DMS153 (cell line): ENCODE measurements around the gene MLXIP.
"Not testable (repeated sequence)": the region's sequence is repeated elsewhere in the genome, so short reads cannot be mapped to it uniquely, and the experiment has no call there.

Experiments
- DNase-seq: peaks from one replicate; lab custom pipeline; 2025; lab: John Stamatoyannopoulos, UW

MLXIP gene, protein sequence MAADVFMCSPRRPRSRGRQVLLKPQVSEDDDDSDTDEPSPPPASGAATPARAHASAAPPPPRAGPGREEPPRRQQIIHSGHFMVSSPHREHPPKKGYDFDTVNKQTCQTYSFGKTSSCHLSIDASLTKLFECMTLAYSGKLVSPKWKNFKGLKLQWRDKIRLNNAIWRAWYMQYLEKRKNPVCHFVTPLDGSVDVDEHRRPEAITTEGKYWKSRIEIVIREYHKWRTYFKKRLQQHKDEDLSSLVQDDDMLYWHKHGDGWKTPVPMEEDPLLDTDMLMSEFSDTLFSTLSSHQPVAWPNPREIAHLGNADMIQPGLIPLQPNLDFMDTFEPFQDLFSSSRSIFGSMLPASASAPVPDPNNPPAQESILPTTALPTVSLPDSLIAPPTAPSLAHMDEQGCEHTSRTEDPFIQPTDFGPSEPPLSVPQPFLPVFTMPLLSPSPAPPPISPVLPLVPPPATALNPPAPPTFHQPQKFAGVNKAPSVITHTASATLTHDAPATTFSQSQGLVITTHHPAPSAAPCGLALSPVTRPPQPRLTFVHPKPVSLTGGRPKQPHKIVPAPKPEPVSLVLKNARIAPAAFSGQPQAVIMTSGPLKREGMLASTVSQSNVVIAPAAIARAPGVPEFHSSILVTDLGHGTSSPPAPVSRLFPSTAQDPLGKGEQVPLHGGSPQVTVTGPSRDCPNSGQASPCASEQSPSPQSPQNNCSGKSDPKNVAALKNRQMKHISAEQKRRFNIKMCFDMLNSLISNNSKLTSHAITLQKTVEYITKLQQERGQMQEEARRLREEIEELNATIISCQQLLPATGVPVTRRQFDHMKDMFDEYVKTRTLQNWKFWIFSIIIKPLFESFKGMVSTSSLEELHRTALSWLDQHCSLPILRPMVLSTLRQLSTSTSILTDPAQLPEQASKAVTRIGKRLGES

DNA sequence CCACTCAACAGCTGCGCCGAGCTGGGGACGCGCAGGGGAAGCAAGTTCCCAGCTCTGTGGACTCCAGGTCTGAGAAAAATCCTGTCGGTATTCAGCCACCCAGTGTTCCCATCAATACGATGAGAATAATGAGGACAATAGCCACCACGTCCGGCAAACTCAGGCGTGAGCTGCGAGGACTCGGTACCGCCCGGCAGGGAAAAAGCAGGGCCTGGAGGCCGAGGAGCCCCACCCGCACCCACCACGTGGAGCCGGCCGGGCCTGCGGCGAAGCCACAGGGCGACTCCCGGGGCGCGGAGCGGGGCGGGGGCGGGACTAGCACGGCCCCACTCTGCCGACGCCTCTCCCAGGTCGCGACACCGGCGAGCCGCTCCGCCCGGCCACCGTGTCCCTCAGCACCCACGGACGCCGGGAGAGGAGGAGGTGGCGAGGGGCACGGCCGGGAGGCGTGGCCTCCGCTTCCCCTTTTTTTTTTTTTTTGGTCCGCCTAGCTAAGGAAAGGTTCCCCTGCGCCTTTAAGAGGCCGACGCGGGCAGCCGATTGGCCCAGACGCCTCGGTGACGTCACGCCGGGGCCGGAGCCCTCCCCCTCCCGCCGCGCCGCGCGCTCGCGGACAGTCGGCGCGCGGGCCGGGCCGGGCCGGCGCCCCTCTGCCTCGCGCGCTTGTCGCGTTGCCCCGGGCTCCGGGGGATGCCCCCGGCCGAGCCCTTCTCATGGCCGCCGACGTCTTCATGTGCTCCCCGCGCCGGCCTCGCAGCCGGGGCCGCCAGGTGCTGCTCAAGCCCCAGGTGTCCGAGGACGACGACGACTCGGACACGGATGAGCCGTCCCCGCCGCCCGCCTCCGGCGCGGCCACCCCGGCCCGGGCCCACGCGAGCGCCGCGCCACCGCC, at the start of gene MLXIP:
Gene MLXIP (plus strand): TSS at position 616 of the 892 bp plus-strand sequence. CDS start 98 bp downstream, at position 714.
- peak; percentile 90 for DNase-seq

DNA sequence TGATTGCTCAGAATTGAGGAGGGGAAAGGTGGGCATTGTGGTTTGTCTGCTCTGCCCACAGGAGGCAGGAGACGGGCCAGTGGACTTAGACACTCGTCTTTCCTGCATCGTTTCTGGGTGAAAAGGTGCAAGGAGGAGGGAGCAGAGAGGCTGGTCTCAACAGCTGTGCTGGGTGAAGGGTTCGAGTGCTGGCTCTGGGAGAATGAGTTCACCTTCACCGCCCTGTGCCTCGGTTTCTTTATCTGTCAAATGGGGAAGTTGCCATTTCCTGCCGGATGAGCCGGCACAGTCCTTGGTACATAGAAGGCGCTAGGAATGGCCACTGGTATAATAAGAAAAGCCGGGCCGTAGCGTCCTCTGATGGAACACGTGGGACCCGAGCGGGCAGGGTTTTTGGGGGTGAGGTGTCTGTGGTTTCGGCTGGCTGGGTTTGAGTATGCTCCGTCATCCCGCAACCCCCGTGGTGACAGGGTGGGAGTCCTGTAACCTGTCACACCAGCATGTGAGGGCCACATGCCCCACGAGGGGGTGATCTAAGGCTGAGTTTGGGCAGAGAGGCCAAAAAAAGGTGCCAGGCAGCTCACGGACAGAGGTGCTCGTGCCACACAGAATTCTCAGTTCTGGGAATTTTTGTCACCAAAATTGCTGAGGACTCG, 49.5 kb upstream of the MLXIP start:
- DNase-seq = no peak

DNA sequence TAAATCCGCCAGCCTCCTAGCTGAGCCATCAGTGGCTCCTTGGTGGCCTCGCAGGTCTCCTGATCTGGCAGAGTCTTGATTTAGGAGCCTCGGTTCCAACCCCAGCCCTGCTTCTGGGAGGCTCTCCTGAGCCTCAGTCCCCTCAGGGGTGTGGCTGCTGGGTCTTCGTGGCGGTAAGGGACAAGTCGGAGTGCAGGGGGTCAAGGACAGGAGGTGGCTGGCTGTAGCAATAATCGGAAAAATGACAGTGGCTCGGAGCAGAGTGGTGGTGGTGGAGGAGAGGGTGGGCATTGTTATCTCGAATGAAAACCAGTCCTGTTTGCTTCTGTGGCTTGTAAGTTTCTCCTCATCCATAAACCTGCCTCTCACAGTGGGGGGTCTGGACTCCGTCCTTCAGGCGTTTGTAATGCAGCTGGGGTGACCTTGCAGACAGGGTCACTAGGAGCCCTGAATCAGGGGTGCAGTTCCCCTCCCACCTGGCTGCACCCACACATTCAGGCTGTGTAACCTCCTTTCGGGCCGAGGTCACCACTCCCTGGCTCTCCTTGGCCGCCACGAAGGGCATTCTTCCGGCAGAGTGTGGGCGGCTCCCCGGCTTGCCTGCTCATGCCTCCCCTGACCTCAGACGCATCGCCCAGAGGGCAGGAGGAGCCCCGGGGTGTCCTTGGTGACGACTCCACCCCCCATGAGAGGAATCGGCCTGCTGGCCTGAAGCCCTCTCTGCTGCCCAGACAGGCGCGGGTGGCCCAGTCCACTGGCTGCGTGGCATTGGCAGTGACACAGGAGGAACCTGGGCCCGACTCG, 48.7 kb upstream of the MLXIP start:
- no peak for DNase-seq

DNA sequence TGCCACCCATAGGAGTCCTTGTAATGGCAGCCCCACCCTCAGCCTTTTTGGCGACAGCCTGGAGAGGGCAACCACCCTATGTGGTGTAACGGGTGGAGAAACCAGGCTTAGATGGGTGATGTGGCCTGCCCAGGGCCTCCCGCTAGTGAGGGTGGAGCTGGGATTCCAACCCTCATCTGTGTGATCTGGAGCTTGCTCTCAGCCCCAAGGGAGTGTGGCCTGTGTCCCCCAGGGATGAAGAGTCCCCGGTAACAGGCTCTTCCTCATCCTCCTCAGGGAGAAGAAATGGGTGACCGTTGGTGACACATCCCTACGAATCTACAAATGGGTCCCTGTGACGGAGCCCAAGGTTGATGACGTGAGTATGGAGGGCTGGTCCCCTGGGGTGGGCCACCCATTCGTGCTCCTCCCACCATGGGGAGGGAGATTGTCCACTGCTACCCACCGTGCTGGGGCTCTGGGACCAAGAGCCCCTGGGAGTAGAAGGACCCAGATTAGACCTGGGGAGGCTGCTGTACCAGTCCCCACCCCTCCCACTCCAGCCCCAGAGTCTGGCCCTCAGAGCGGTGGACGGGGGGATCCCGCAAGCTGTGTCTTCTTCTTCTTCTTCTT, 48.0 kb upstream of the MLXIP start:
- DNase-seq = no peak

DNA sequence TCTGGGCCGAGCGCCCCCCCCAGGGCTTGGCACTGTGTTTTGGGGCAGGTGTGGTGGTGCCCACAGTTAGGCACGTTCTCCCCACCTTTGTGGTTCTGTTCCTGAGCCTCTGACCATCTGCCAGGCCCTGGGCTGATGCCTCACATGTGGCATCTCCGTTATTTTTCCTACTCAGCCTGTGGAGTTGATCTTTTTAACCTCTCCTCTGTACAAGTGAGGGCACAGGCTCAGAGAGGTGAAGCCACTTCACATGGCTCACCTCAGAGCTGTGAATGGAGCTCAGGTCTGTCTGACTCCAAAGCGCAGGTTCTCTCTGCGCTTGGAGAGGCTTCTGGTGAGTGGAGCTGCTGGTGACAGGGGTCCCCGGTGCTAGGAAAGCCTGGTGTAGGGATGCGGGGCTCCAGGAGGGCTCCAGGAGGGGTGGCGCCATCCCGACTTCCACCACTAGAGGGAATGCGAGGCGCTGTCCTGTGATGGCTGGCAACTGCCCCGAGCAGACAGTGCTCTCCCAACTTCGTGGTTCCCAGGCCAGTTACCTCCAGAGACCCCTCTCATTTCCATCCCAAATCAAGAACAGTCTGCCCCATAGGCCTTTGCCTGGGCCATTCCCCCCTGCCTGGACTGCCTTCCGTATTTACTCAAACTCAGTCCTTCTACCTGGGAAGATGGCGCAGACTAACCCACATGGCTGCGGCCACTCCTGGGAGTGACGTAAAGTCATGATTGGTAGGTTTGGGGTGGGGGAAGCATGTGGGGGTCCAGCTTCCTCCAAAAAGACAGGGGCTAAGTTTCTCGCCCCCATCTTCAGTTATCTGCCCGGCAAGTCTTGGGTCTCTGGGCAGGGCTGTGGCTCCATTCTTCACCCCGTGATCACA, 47.0 kb upstream of the MLXIP start:
- no peak for DNase-seq

DNA sequence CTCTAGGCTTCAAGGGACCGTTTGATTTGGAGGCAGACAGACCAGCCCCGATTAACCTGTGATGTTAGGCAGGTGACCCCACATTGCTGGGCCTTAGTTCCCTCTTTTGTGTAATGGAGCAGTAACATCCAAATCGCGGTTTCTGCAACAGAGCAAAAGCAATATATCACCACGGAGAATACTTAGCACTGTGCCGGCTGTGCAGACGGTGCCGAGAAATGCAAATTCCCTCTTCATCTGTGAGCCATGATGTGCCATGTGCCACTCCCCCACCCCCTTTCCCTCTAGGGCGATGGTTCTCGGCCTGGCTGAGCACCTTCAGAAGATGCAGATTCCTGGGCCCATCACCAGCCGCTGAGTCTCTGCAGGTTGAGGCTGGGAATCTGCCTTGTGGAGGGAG, 46.0 kb upstream of the MLXIP start:
- no peak for DNase-seq

DNA sequence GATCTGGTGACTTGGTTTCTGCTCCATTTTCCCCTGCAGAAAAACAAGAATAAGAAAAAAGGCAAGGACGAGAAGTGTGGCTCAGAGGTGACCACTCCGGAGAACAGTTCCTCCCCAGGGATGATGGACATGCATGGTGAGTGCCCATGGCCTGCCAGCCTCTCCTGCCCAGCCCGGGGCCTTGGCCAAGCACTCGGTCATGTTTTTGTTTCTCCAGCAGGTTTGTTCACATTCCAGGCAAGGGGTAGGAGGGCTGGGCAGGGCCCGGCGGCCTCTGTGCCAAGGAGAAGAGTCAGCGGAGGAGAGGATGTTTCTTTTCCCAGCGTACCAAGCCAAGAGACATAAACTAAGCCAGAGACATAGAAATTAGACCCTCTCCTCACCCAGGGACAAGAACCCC, 43.3 kb upstream of the MLXIP start:
- no peak for DNase-seq

DNA sequence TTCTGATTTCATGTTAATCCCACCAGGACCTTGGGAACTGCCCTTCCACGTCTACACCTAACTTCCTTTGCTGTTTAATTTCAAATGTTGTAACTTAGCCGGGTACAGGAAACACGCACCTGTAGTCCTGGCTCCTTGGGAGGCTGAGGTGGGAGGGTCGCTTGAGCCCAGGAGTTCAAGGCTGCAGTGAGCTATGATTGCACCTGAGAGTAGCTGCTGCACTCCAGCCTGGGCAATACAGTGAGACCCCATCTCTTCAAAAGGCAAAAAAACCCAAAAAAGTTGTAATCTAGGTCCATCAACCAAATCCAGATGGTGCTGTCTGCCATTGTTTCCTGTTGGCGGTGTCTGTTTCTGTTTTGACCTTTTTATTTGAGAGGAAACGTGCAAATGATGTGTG, 42.4 kb upstream of the MLXIP start:
- no peak for DNase-seq

DNA sequence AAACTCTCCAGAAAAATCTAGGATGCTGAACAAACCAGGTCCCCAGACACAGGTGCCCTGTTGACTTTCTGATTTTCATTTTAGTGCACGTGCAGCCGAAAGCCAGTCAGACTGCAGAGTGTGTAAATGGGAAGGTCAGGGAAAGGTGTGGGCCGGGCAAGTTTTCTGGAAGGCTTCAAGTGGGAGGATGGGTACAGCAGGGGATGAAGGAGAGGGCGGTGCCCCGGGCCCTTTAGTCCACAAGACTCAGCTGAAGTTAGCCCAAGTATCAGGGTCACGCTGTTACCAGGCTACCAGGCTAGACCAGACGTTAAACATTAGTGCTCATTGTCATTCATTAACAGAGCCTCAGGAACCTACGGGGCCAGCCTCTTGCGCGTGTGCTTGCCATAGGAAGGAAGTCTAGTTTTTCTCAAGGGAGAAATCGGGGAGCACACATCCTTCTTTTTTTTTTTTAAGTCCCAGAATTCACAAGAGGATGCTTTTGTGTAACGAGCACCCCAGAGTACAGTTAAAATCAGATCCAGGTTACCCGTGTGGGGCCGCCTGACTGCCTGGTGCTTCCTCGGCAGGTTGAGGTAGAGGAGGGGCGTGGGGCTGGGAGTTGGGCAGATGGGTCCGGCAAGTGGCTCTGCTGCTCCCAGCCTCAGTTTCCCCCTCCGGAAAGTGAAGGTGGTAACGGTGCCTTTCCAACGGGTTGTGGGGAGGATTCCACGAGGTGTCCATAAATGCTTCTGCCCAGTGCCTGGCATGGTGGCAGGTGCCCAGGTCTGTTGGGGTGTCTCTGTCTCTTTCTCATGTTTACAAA, 37.8 kb upstream of the MLXIP start:
- DNase-seq = no peak

DNA sequence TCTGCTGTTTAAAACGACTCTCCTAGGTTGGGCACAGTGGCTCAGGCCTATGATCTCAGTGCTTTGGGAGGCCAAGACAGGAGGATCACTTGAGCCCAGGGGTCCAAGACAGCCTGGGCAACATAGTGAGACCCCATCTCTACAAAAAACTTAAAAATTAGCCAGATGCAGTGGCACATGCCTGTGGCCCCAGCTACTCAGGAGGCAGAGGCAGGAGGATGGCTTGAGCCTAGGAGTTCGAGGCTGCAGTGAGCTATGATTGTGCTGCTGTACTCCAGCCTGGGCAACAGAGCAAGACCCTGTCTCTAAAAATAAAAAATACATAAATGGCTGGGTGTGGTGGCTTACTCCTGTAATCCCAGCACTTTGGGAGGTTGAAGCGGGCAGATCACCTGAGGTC, 37.1 kb upstream of the MLXIP start:
- DNase-seq = not testable (repeated sequence)

DNA sequence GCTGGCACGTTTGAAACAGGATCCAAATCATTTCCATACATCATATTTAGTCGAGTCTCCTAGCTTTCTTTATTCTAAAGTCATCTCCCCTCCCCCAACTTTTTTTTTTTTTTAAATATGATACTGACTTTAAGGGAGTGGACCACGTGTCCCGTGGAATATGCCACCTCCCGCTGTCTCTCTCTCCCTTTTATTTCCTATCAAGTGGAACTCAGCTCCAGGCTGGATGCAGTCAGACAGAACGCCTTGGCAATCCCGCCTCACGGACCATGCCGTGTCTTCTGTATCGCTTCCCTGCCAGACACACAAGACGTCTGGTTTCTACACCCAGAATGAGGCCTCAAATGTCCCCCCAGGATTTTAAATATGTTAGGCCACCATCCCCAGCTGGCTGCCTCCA, 35.6 kb upstream of the MLXIP start:
- no peak for DNase-seq

DNA sequence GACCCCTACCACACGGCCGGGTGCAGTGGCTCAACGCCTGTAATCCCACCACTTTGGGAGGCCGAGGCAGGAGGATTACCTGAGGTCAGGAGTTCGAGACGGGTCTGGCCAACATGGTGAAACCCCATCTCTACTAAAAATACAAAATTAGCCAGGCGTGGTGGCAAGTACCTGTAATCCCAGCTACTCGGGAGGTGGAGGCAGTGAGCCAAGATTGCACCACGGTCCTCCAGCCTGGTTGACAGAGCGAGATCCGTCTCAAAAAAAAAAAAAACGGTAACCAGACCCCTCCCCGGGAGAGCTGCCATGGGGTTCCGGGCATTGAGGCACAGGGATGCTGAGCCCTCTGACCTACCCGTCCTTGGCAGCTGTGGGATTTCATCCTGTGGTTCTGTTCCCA, 35.1 kb upstream of the MLXIP start:
- DNase-seq = no peak

DNA sequence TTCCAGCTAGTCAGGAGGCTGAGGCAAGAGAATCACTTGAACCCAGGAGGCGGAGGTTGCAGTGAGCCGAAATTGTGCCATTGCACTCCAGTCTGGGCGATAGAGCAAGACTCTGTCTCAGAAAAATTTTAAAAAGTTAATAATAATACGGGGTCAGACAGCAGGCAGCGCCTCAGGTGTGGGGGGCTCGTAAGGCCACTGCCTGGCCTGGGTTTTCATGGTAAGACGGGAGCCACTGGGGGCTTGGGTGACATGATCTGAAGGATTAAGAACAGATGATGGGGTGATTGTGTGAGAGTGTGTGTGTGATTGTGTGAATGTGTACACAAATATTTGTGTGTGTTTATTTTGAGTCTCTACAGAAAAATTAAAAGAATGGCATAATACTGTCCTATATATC, 33.3 kb upstream of the MLXIP start:
- no peak for DNase-seq

DNA sequence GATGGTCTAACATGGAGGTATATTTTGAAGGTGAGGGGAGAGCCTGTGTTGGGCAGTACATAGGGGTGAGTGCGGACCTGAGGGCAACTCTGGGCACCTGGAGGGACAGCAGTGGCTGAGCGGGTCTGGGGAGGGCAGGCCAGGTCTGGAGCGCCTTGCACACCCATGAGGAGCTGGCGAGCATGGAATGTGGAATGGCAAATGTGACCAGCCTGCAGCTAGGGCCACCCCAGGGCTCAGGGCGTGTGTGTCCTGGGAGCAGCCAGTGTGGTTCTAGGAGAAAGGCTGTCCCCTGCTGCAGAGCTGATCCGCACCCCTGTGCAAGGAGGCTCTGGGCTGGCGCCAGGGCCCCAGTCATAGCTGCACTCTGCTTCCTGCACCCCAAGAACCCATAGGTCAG, 32.4 kb upstream of the MLXIP start:
- DNase-seq = no peak

DNA sequence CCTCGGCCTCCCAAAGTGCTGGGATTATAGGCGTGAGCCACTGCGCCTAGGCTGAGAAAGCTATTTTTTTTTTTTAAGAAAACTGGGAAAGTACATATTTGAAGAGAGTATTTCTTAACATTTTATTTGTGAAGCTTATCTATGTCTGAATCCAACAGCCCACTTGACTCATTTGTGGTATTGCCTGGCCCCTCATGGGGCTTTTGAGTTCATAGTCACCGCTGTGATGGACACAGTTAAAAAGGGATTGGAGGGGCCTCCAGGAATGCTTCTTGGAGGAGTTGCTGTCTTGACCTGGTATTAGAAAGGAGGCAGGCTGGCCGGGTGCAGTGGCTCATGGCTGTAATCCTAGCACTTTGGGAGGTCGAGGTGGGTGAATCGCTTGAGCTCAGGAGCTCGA, 30.4 kb upstream of the MLXIP start:
- no peak for DNase-seq

DNA sequence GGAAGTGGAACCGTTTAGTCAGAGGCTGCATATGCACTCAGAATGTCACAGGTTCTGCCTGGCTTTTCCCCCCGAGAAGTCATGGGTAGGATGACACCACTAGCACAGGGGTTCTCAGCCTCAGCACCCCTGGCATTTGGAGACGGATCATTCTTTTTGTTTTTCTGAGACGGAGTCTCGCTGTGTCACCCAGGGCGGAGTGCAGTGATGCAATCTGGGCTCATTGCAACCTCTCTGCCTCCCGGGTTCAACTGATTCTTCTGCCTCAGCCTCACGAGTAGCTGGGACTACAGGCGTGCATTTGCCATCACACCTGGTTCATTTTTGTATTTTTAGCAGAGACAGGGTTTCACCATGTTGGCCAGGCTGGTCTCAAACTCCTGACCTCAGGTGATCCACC, 28.7 kb upstream of the MLXIP start:
- DNase-seq = no peak

DNA sequence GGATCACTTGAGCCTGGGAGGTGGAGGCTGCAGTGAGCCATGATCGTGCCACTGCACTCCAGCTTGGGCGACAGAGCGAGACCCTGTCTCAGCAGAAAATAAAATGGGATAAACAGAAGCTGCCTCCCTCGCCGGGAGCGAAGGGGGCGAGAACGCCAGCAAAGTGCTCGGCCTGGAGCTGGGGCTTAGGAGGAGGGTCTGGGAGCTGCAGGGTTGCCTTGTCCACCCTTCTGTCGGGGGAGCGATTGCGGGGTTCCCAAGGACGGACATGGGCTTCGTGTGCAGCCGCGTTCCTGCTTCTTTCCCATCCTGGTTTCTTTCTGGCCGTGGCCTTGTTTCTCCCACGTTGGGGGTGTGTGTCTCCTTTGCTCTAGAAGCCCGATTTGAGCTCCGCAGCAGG, 27.9 kb upstream of the MLXIP start:
- DNase-seq = no peak

DNA sequence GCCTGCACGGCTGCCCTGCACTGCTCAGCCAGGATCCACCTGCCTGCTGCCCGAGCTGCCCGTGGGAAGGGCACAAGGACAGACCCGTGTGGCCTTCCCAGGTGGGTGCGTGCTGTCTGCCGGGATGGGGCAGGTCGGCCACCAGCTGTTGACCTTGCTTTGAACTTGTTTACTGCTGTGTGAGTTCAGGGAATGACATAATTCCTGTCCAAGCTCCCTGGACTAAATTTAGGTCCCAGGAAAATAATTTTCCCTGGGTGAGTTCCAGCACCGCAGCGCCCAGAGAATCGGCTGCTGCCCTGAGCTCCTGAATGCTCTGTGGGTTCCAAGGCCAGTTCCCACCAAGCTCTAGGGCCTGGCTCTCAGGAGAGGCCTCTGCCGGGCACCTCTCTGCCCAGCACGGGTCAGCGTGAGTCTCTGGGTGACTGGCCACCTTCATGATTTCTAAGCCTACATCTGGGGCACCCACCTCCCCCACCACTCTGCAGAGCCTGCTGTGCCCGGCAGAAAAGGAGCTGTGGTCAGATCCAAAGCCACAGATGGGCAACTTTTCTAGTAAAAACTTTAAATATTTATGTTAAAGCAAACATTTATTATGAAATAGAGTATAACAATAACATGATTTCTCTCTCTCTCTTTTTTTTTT, 27.2 kb upstream of the MLXIP start:
- no peak for DNase-seq
